Measurements from ENCODE around the gene ARID1A. TPM values are rescaled to one million over a fixed set of nuclear protein-coding genes. Genes with fewer than 3 reads are reported as not detected.
A peak's percentile ranks its signal among the peaks of the same experiment; 100 is the strongest.

ARID1A gene
- total RNA-seq, 1 donor from 2014 or later, result 70.0 TPM

DNA sequence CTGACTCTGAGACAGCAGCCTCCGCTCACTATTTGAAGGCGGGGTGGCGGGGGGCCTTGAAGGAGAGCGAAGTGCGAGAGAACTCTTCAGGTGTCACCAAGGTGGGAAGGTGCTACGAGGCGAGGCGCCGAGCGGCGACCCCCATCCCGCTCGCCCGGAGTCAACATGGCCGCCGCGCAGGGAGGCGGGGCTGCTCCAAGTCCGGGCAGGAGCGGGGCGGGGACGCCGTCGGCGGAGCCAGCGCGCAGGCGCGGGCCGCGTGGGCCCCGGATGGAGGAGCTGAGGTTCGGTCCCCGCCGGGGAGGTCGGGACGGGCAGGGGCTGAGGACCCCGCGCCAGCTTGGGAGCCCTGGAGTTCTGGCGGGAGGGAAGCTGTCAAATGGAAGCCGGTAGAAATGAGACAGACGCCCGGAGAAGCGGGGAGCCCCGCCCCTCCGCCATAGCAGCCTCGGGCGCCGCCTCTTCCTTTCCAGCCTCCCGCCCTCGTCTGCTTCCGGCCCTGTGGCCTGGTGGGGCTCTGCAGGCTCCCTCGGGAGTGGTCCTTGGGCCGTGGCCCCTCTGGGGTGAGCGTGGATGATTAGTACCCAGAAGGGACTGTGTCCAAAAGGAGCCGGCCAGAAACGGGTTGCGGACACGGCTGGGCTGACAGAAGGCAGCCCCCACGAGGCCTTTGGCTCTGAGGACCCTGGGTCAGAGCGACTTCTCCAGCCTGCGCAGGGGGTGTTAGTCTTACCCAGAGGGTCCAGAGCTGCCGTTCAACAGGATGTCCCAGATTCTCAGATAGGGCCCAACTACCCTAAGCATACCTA is 92.1 kb downstream of the ARID1A start, which contains the start of gene PIGV:
TSS of gene PIGV (plus strand) at position 245 of the 809 bp plus-strand sequence. CDS start 2,866 bp downstream, outside the sequence.
- Mint-ChIP-seq H3K27ac (ENCODE audit: unreplicated experiment) (peak within 1 kb of the TSS; percentile 100), H3K4me3 (ENCODE audit: unreplicated experiment) (peak within 1 kb of the TSS; percentile 95), H3K4me1 (ENCODE audit: unreplicated experiment) (peaks cover 67% of the 10 kb centered on the region), H3K36me3 (ENCODE audit: unreplicated experiment) (peaks cover 7% of the 10 kb centered on the region), H3K9me3 (ENCODE audit: unreplicated experiment) (no peaks in the 10 kb centered on the region), H3K27me3 (ENCODE audit: unreplicated experiment) (no peaks in the 10 kb centered on the region)
- TF ChIP-seq, protein P1, sequence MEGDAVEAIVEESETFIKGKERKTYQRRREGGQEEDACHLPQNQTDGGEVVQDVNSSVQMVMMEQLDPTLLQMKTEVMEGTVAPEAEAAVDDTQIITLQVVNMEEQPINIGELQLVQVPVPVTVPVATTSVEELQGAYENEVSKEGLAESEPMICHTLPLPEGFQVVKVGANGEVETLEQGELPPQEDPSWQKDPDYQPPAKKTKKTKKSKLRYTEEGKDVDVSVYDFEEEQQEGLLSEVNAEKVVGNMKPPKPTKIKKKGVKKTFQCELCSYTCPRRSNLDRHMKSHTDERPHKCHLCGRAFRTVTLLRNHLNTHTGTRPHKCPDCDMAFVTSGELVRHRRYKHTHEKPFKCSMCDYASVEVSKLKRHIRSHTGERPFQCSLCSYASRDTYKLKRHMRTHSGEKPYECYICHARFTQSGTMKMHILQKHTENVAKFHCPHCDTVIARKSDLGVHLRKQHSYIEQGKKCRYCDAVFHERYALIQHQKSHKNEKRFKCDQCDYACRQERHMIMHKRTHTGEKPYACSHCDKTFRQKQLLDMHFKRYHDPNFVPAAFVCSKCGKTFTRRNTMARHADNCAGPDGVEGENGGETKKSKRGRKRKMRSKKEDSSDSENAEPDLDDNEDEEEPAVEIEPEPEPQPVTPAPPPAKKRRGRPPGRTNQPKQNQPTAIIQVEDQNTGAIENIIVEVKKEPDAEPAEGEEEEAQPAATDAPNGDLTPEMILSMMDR (IDR thresholded peaks at IDR 0.05), result no peak
- DNase-seq (ENCODE audit: extremely low spot score, unreplicated experiment), result peak; percentile 98

DNA sequence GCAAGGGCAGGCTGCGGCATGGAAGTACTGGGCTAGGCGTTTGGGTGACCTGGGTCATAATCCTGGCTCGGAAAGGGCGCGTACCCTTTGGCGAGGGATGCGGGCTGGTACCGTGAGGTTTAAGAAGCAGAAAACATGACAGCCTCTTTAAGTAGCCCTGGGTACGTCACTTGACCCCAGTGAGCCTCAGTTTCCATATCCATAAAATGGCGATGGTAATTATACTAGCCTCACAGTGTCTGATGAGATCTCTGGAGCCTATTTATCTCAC is 92.6 kb downstream of the ARID1A start:
- no peak for DNase-seq (ENCODE audit: extremely low spot score, unreplicated experiment)
- Mint-ChIP-seq H3K9me3 (ENCODE audit: unreplicated experiment) (no peaks in the 10 kb centered on the region), H3K36me3 (ENCODE audit: unreplicated experiment) (peaks cover 5% of the 10 kb centered on the region), H3K27ac (ENCODE audit: unreplicated experiment) (peak overlapping the region; percentile 100), H3K27me3 (ENCODE audit: unreplicated experiment) (no peaks in the 10 kb centered on the region), H3K4me3 (ENCODE audit: unreplicated experiment) (peak overlapping the region; percentile 95), H3K4me1 (ENCODE audit: unreplicated experiment) (peaks cover 62% of the 10 kb centered on the region)
- TF ChIP-seq, protein P1 (IDR thresholded peaks at IDR 0.05), result no peak

DNA sequence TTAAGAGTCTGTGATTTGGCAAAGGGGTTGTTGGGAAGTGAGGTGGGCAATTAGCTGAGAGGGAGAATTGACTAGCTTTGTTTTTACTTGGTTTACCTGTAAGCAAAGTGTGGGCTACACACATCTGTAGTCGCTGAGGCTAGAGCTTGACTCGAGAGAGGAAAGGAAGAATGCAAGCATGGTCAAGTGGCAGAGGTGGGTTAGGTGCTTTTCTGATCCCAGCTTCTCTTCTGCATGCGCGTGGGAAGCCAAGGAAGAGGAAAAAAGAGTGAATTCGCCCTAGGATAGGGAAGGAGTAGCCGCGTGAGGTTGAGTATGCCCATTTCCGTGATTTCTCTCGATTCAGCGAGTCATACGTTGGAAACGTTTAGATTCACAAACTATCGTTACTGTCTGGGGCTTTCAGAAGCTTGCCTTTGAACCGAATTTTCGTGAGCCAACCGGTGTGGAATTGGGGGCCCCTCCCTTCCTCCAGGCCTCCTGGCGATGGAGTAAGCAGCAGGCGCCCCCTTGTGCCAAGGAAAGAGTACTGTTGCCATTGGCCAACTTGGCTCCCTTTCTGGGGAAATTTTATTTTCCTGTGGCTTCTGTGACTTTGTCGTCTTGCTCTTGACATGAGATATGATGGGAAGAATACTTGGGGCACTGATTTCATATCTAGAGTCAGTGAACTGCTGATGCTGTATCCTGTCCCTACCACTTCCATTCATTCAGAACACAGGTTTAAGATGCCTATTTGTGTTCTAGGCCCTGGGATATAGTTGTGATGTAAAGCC is 93.2 kb downstream of the ARID1A start:
- no peaks in the 10 kb centered on the region for H3K27me3 Mint-ChIP-seq (ENCODE audit: unreplicated experiment)
- H3K9me3 Mint-ChIP-seq (ENCODE audit: unreplicated experiment), result no peaks in the 10 kb centered on the region
- H3K36me3 Mint-ChIP-seq (ENCODE audit: unreplicated experiment), result peaks cover 7% of the 10 kb centered on the region
- peaks cover 56% of the 10 kb centered on the region for H3K4me1 Mint-ChIP-seq (ENCODE audit: unreplicated experiment)
- TF ChIP-seq, protein P1 (IDR thresholded peaks at IDR 0.05), result peak; percentile 99
- peak overlapping the region; percentile 100 for H3K27ac Mint-ChIP-seq (ENCODE audit: unreplicated experiment)
- peak; percentile 91 for DNase-seq (ENCODE audit: extremely low spot score, unreplicated experiment)
- H3K4me3 Mint-ChIP-seq (ENCODE audit: unreplicated experiment), result peak overlapping the region; percentile 95

DNA sequence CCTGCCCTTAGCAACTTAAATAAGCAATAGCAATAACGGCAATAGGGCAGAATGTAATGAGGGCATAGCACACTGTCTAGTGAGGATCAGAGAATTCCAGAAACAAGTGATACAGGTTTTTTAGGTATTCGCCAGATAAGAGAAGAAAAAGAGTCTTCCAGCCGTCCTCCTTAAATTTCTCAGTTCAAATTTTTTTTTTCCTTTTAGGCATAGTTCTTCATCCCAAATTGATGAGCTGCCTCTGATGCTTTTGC is 93.7 kb downstream of the ARID1A start:
- TF ChIP-seq, protein P1 (IDR thresholded peaks at IDR 0.05), result no peak
- no peak for DNase-seq (ENCODE audit: extremely low spot score, unreplicated experiment)
- H3K4me3 Mint-ChIP-seq (ENCODE audit: unreplicated experiment), result no peak overlapping the region
- no peaks in the 10 kb centered on the region for H3K9me3 Mint-ChIP-seq (ENCODE audit: unreplicated experiment)
- H3K27ac Mint-ChIP-seq (ENCODE audit: unreplicated experiment), result peak overlapping the region; percentile 100
- H3K4me1 Mint-ChIP-seq (ENCODE audit: unreplicated experiment), result peaks cover 51% of the 10 kb centered on the region
- H3K36me3 Mint-ChIP-seq (ENCODE audit: unreplicated experiment), result peaks cover 7% of the 10 kb centered on the region
- no peaks in the 10 kb centered on the region for H3K27me3 Mint-ChIP-seq (ENCODE audit: unreplicated experiment)

DNA sequence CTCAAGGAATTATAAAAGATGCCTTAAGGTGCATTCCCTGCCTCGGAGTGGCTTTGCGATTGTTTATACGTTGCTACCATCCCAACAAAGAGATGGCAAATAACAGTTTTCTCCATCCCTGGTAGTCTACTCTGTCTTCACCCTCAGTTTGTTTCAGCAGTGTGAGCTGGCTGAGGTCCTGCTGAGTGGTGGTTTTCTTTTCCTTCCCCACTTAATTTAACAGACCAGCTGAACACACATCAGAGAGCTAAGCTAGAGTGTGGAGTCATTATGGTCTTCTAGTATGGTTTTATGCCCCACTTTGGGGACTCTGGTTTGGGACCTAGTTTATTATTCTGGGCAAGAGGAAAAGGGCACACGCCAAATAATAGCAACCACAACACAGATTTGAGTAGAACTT is 94.1 kb downstream of the ARID1A start:
- H3K27me3 Mint-ChIP-seq (ENCODE audit: unreplicated experiment), result no peaks in the 10 kb centered on the region
- H3K36me3 Mint-ChIP-seq (ENCODE audit: unreplicated experiment), result peaks cover 7% of the 10 kb centered on the region
- H3K4me1 Mint-ChIP-seq (ENCODE audit: unreplicated experiment), result peaks cover 47% of the 10 kb centered on the region
- H3K4me3 Mint-ChIP-seq (ENCODE audit: unreplicated experiment), result no peak overlapping the region
- no peak for DNase-seq (ENCODE audit: extremely low spot score, unreplicated experiment)
- TF ChIP-seq, protein P1 (IDR thresholded peaks at IDR 0.05), result no peak
- no peaks in the 10 kb centered on the region for H3K9me3 Mint-ChIP-seq (ENCODE audit: unreplicated experiment)
- H3K27ac Mint-ChIP-seq (ENCODE audit: unreplicated experiment), result peak overlapping the region; percentile 37
